ENCODE measurements around the gene CNTNAP5. TPM values are rescaled to one million over a fixed set of nuclear protein-coding genes. Genes with fewer than 3 reads are reported as not detected.

CNTNAP5 gene
- total and polyA plus RNA-seq, 2 of the 8 experiments (the other 6 are each of a cell fraction or from before 2014, with no cell fraction given): 0.11 to 0.76 TPM

DNA sequence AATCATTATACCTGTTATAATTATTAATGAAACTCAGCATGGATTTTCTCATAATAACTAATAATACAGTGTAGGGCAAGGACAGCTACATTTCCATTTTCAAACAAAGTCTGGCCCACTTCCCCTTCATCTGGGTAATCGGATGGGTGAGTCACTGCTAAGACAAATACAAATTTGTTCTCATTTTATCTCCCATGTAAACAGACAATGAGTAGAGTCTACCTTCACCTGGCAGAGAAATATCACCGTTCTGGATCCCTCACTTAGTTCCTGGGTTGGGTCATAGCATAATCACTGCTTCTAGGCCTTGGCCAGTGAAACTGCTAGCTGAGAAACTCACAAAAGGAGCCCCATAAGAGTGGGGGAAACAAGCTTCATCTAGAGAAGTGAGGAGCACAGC is 9.2 kb downstream of the CNTNAP5 start:
- POLR2A ChIA-PET (ENCODE audit: partially characterized antibody): no interaction called here

More for the DNA sequence above, 9.2 kb downstream of the CNTNAP5 start:
- H2BK5ac ChIP-seq (ENCODE audit: low read depth, low read length): no peak overlapping the region
- no peak overlapping the region for H2BK120ac ChIP-seq (replicated peaks; ENCODE audit: low read depth, low read length)
- H4K8ac ChIP-seq (ENCODE audit: extremely low read depth, insufficient read depth, low read length): no peak overlapping the region
- 91% methylated on average over 2 of the region's 2 CpGs; no CpG with 5 or more reads in 1 of the 2 experiments for WGBS, 2 experiments (ENCODE audit: extremely low coverage in 1 of 2, insufficient coverage in 1 of 2, insufficient read length in 1 of 2, insufficient replicate concordance in 2 of 2, low coverage in 1 of 2, low lambda C conversion rate in 2 of 2, missing lambda C conversion rate in 1 of 2)
- no peaks in the 10 kb centered on the region for H3K27me3 ChIP-seq (replicated peaks in 1 of 4; ENCODE audit: control insufficient read depth in 3 of 4, extremely low read depth in 1 of 4, insufficient read depth in 3 of 4, low read length in 3 of 4)
- H3K56ac ChIP-seq (replicated peaks; ENCODE audit: insufficient read length, low read depth, low read length): no peak overlapping the region
- no peak overlapping the region for H3K4ac ChIP-seq (replicated peaks; ENCODE audit: insufficient read length, low read depth, low read length)
- no peaks in the 10 kb centered on the region for H3K36me3 ChIP-seq (ENCODE audit: control insufficient read depth in 2 of 4, insufficient read depth in 4 of 4, low read length in 3 of 4)
- H2AFZ ChIP-seq (ENCODE audit: low read length): no peak overlapping the region
- H3K4me2 ChIP-seq (ENCODE audit: insufficient read depth in 1 of 2, low read depth in 2 of 2, low read length in 2 of 2): no peak overlapping the region
- H4K5ac ChIP-seq (ENCODE audit: insufficient read length, low read depth, low read length): no peak overlapping the region
- H3K27ac ChIP-seq (ENCODE audit: low read depth, low read length): no peak overlapping the region
- H2AK5ac ChIP-seq (ENCODE audit: low read depth, low read length): no peak overlapping the region
- no peaks in the 10 kb centered on the region for H3K9me3 ChIP-seq (ENCODE audit: insufficient read depth in 2 of 2, low read depth in 1 of 2, low read length in 1 of 2)
- H3K79me1 ChIP-seq (ENCODE audit: low read depth, low read length): no peaks in the 10 kb centered on the region
- H3K14ac ChIP-seq (ENCODE audit: insufficient read length): no peak overlapping the region
- H2BK15ac ChIP-seq (ENCODE audit: low read length): no peak overlapping the region
- DNase-seq (ENCODE audit: low read depth in 1 of 2, low spot score in 2 of 2) (no peak), FAIRE-seq (no peak)
- no peaks in the 10 kb centered on the region for H3K79me2 ChIP-seq (ENCODE audit: control insufficient read depth in 1 of 2, insufficient read depth in 2 of 2, low read length in 2 of 2)
- H2BK20ac ChIP-seq (ENCODE audit: low read length): no peak overlapping the region
- no peaks in the 10 kb centered on the region for H3K23me2 ChIP-seq (ENCODE audit: low read depth, low read length)
- H3K9ac ChIP-seq (replicated peaks in 1 of 4; ENCODE audit: extremely low read depth in 1 of 4, low read depth in 3 of 4, low read length in 3 of 4): no peak overlapping the region
- H4K91ac ChIP-seq (replicated peaks; ENCODE audit: insufficient read length, low read length): no peak overlapping the region
- no peak overlapping the region for H3K23ac ChIP-seq (ENCODE audit: insufficient read length)
- TF ChIP-seq YY1 (IDR thresholded peaks at IDR 0.05; ENCODE audit: low read depth, low read length): no peak
- no peak for TF ChIP-seq CBX8 (IDR thresholded peaks at IDR 0.05; ENCODE audit: borderline replicate concordance, low read depth, low read length)
- no peak for TF ChIP-seq SIRT6 (IDR thresholded peaks at IDR 0.05; ENCODE audit: low read length)
- CTCF ChIA-PET (ENCODE audit: partially characterized antibody): no interaction called here
- peaks cover 0 to 6% (median 2%) of the 10 kb centered on the region in 4 experiments; a peak in 5 of 7 replicates for H3K4me1 ChIP-seq (replicated peaks in 1 of 4; ENCODE audit: control insufficient read depth in 3 of 4, insufficient read depth in 4 of 4, low read length in 3 of 4)
- no peak overlapping the region for H3K18ac ChIP-seq (ENCODE audit: extremely low read depth, low read length)
- H4K20me1 ChIP-seq (replicated peaks in 1 of 2; ENCODE audit: control insufficient read depth in 1 of 2, insufficient read depth in 2 of 2, low read length in 2 of 2): no peaks in the 10 kb centered on the region
- H3K4me3 ChIP-seq (ENCODE audit: extremely low read depth in 1 of 4, insufficient read depth in 2 of 4, low read depth in 3 of 4, low read length in 4 of 4): no peak overlapping the region
- H2BK12ac ChIP-seq (ENCODE audit: low read depth, low read length): no peak overlapping the region

Data from H1 (cell line).